Ovary (tissue), 3 donors: ENCODE results near the gene PRR13.

Experiments
- CTCF ChIP-seq, 3 donors: fragments of 450-650 bp in 2 of 3; fragments of 200-600 bp in 1 of 3; IDR thresholded peaks; one replicate each; pipeline versions ENCODE4 v1.5.1 to v1.8.0; 2016 to 2022; ENCODE audit warnings: antibody characterized with exemption in 3 of 3, mild to moderate bottlenecking in 1 of 3
- EP300 ChIP-seq: sonication (generic); formaldehyde crosslinking; IDR thresholded peaks from one replicate; pipeline ENCODE4 v1.6.1; 2017; ENCODE audit warnings: antibody characterized with exemption
- POLR2A ChIP-seq: fragments of 450-650 bp; IDR thresholded peaks from one replicate; pipeline ENCODE4 v1.6.1; 2017; ENCODE audit warnings: antibody characterized with exemption, mild to moderate bottlenecking, moderate library complexity
- donor health status: DM: no; HTN: no; CAD: no.

GRCh38 chr12:53466640-53467039, 25.1 kb downstream of the PRR13 start:
- no peak for TF ChIP-seq CTCF (IDR thresholded peaks at IDR 0.05)
- no peak for TF ChIP-seq POLR2A
- no peak for TF ChIP-seq EP300
